ENCODE data around the gene KLHL6. TPM values are rescaled to one million over a fixed set of nuclear protein-coding genes. Genes with fewer than 3 reads are reported as not detected.

KLHL6 gene
- total and polyA plus RNA-seq, 10 of the 15 experiments (the other 5 are each of a cell fraction or from before 2014, with no cell fraction given): 4.0 to 91.8 (median 24.4) TPM

- no peak for TF ChIP-seq E2F8 (IDR thresholded peaks at IDR 0.05; ENCODE audit: low read depth, partially characterized antibody)
- no peak for TF ChIP-seq SMARCA5 (IDR thresholded peaks at IDR 0.05)
- TF ChIP-seq RUNX3 (IDR thresholded peaks at IDR 0.05; ENCODE audit: low read length): peak; percentile 55; the same call in 1 of the 2 replicates
- no peak for TF ChIP-seq BRCA1 (IDR thresholded peaks at IDR 0.05; ENCODE audit: low read depth, low read length)
- TF ChIP-seq NRF1 (conservative IDR thresholded peaks at IDR 0.05; ENCODE audit: low read depth, low read length): no peak
- no peak for TF ChIP-seq SMC3 (IDR thresholded peaks at IDR 0.05; ENCODE audit: borderline replicate concordance, low read length)
- TF ChIP-seq NFIC (IDR thresholded peaks at IDR 0.05; ENCODE audit: low read depth, low read length): no peak
- TF ChIP-seq IKZF2 (IDR thresholded peaks at IDR 0.05): no peak
These were observed 73.9 kb downstream of the KLHL6 start (continued) for GRCh38 chr3:183481582-183481981.

- FAIRE-seq (no peak), ATAC-seq (no peak), DNase-seq (ENCODE audit: low read depth, low spot score) (no peak)
- WGBS (ENCODE audit: insufficient coverage, insufficient replicate concordance, low lambda C conversion rate, missing lambda C conversion rate): 63% methylated on average over 10 of the region's 10 CpGs
- H3K9ac ChIP-seq (ENCODE audit: control insufficient read depth, insufficient read depth, low read length): no peak overlapping the region
- in situ Hi-C loops (cut with MboI): no loop called here
- SMC1A ChIA-PET (ENCODE audit: uncharacterized antibody, unreplicated experiment): interaction anchor here (1.5 to 3.1 kb wide), 6 partner anchors 9 to 114 kb away, joined by 3 to 25 read pairs (median 8); no protein-coding TSS in a partner anchor
- no peaks in the 10 kb centered on the region for H3K36me3 ChIP-seq (ENCODE audit: control insufficient read depth in 2 of 2, insufficient read depth in 2 of 2, low read length in 1 of 2)
- BruUV-seq (replicated peaks): no TSS peak
- no peak overlapping the region for H3K4me2 ChIP-seq (ENCODE audit: control insufficient read depth, insufficient read depth)
- no peaks in the 10 kb centered on the region for H3K79me2 ChIP-seq (ENCODE audit: control insufficient read depth, insufficient read depth, low read length)
- no peaks in the 10 kb centered on the region for H3K4me1 ChIP-seq (ENCODE audit: control insufficient read depth, insufficient read depth, low read length)
- CTCF ChIA-PET: interaction anchor here (0.5 to 2.9 kb wide), 6 partner anchors 9 to 289 kb away, joined by 3 to 22 read pairs (median 4); no protein-coding TSS in a partner anchor
- intact Hi-C loops (cut with micrococcal nuclease; ENCODE audit: unreplicated experiment): no loop called here
- H3K9me3 ChIP-seq (replicated peaks; ENCODE audit: control insufficient read depth, insufficient read depth, low read length): no peaks in the 10 kb centered on the region
- H2AFZ ChIP-seq (ENCODE audit: control insufficient read depth, low read depth, low read length): no peak overlapping the region
- H3K27ac ChIP-seq (ENCODE audit: control insufficient read depth, insufficient read depth): no peak overlapping the region
- no peaks in the 10 kb centered on the region; a peak in 1 of 4 replicates for H3K27me3 ChIP-seq (replicated peaks in 1 of 2; ENCODE audit: control insufficient read depth in 2 of 2, insufficient read depth in 2 of 2, low read length in 1 of 2)
- RAD21 ChIA-PET (ENCODE audit: unreplicated experiment): interaction anchor here (1.2 kb wide), 2 partner anchors 63 to 100 kb away, joined by 3 read pairs; no protein-coding TSS in a partner anchor
- POLR2A ChIA-PET: interaction anchor here (2.3 kb wide), 1 partner anchor 9 kb away, joined by 7 read pairs; no protein-coding TSS in a partner anchor
- H4K20me1 ChIP-seq (ENCODE audit: control insufficient read depth, insufficient read depth): no peaks in the 10 kb centered on the region
- H3K4me3 ChIP-seq: no peak overlapping the region
- TF ChIP-seq SREBF1 (IDR thresholded peaks at IDR 0.05; ENCODE audit: low read length): no peak
- no peak for TF ChIP-seq REST (IDR thresholded peaks at IDR 0.05; ENCODE audit: low read depth, low read length)
- no peak for TF ChIP-seq CEBPZ (IDR thresholded peaks at IDR 0.05; ENCODE audit: low read depth, low read length)
- no peak for TF ChIP-seq CREB1 (IDR thresholded peaks at IDR 0.05; ENCODE audit: low read depth)
These were observed 77.0 kb downstream of the KLHL6 start for GRCh38 chr3:183478501-183478900.
